GM18907 (cell line): ENCODE data around the gene CAPN5.
A peak's percentile ranks its signal among the peaks of the same experiment; 100 is the strongest.
"Not testable (repeated sequence)": the region's sequence is repeated elsewhere in the genome, so short reads cannot be mapped to it uniquely, and the experiment has no call there.

ENCODE experiments used
- ATAC-seq: cut with Tn5 transposase; IDR thresholded peaks from one replicate; pipeline ENCODE4 v1.9.1; 2021; ENCODE audit warnings: mild to moderate bottlenecking, moderate library complexity; ENCODE audit not compliant: unreplicated experiment

Gene CAPN5

GRCh38 chr11:77066229-77067042 lies at the start of gene CAPN5:
CAPN5 (plus strand) TSS chr11:77066971; CDS start chr11:77084887, 17,916 bp downstream.
- peak; percentile 82 for ATAC-seq

- not testable (repeated sequence) for ATAC-seq
These were observed 48.3 kb upstream of the CAPN5 start for GRCh38 chr11:77018396-77018924.

- no peak for ATAC-seq
These were observed 46.7 kb upstream of the CAPN5 start for GRCh38 chr11:77019976-77020595.

GRCh38 chr11:77020734-77021133 lies 46.0 kb upstream of the CAPN5 start:
- ATAC-seq = no peak

- ATAC-seq = no peak
These were observed 42.0 kb upstream of the CAPN5 start for GRCh38 chr11:77024745-77025144.

- no peak for ATAC-seq
These were observed 40.5 kb upstream of the CAPN5 start for GRCh38 chr11:77026221-77026620.

GRCh38 chr11:77026743-77027142 lies 40.0 kb upstream of the CAPN5 start:
- no peak for ATAC-seq

- no peak for ATAC-seq
These were observed 39.5 kb upstream of the CAPN5 start for GRCh38 chr11:77027275-77027674.

- ATAC-seq = no peak
These were observed 36.9 kb upstream of the CAPN5 start for GRCh38 chr11:77029829-77030228.

- ATAC-seq = no peak
These were observed 35.8 kb upstream of the CAPN5 start for GRCh38 chr11:77030834-77031414.

- no peak for ATAC-seq
These were observed 35.2 kb upstream of the CAPN5 start for GRCh38 chr11:77031599-77031998.

- ATAC-seq = no peak
These were observed 31.7 kb upstream of the CAPN5 start for GRCh38 chr11:77035039-77035438.

GRCh38 chr11:77035580-77035979 lies 31.2 kb upstream of the CAPN5 start:
- no peak for ATAC-seq

GRCh38 chr11:77036398-77036797 lies 30.4 kb upstream of the CAPN5 start:
- no peak for ATAC-seq

- ATAC-seq = no peak
These were observed 29.7 kb upstream of the CAPN5 start for GRCh38 chr11:77037057-77037456.

- ATAC-seq = no peak
These were observed 28.5 kb upstream of the CAPN5 start for GRCh38 chr11:77038029-77038824.

- no peak for ATAC-seq
These were observed 27.9 kb upstream of the CAPN5 start for GRCh38 chr11:77038825-77039326.

- ATAC-seq = no peak
These were observed 27.0 kb upstream of the CAPN5 start for GRCh38 chr11:77039491-77040400.

- no peak for ATAC-seq
These were observed 26.4 kb upstream of the CAPN5 start for GRCh38 chr11:77040401-77040777.

GRCh38 chr11:77040889-77041288 lies 25.9 kb upstream of the CAPN5 start:
- ATAC-seq = no peak
